Effector memory CD4-positive, alpha-beta T cell (primary cell): ENCODE results near the gene GALNT2.

Experiments
- DNase-seq, 3 donors: peaks; one replicate each; pipeline ENCODE4 v3.0.0-alpha.2; 2020
- H3K27ac ChIP-seq: 2 replicates; pipeline ENCODE4 v1.7.0; 2013; ENCODE audit warnings: mild to moderate bottlenecking, low read length, moderate library complexity; ENCODE audit not compliant: insufficient read depth, poor library complexity, severe bottlenecking
- H3K27me3 ChIP-seq: replicated peaks from 2 replicates; pipeline ENCODE4 v1.7.0; 2013; ENCODE audit warnings: mild to moderate bottlenecking, low read length; ENCODE audit not compliant: insufficient read depth, control insufficient read depth, poor library complexity, severe bottlenecking
- H3K36me3 ChIP-seq: 2 replicates; pipeline ENCODE4 v1.7.0; 2013; ENCODE audit warnings: mild to moderate bottlenecking, low read length, moderate library complexity; ENCODE audit not compliant: control insufficient read depth, insufficient read depth
- H3K4me1 ChIP-seq: 2 replicates; pipeline ENCODE4 v1.7.0; 2013; ENCODE audit warnings: low read length, mild to moderate bottlenecking; ENCODE audit not compliant: control insufficient read depth, insufficient read depth, poor library complexity, severe bottlenecking
- H3K4me3 ChIP-seq: 2 replicates; pipeline ENCODE4 v1.7.0; 2013; ENCODE audit warnings: low read length, low read depth, mild to moderate bottlenecking; ENCODE audit not compliant: insufficient read depth, poor library complexity, severe bottlenecking
- H3K9me3 ChIP-seq: 2 replicates; pipeline ENCODE4 v1.7.0; 2013; ENCODE audit warnings: mild to moderate bottlenecking, low read length, moderate library complexity; ENCODE audit not compliant: control insufficient read depth

Gene GALNT2

DNA sequence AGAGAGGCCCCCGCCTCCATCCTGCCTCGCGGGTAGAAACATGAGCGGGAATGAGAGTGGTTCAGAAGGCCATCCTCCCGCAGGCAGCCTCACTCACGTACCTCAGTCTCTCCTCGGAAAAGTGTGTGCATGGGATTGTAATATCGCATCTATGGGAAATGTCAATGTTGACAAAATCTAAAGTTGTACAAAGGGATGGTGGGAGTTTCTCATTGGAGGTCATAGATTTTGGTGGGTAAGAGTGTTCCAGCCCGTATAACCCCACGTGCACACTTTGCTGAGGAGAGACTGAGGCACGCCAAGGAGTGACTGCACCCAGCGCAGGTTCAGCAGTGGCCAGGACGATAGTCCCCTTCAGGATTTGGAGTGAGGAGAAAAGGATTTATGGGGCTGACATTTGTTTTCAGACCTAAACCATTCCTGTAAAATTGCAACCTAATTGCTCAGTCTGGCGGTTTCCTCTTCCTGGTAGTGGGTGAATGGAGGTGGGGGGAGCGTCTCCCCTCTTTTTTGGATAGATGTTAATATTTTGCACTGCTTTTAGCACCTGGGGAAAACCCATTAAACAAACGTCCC lies 59.6 kb downstream of the GALNT2 start:
- Histone ChIP-seq H3K4me3 (no peak overlapping the region), H3K9me3 (no peaks in the 10 kb centered on the region), H3K4me1 (peaks cover 6% of the 10 kb centered on the region), H3K36me3 (no peaks in the 10 kb centered on the region), H3K27ac (no peak overlapping the region), H3K27me3 (no peaks in the 10 kb centered on the region)
- DNase-seq, result no peak

DNA sequence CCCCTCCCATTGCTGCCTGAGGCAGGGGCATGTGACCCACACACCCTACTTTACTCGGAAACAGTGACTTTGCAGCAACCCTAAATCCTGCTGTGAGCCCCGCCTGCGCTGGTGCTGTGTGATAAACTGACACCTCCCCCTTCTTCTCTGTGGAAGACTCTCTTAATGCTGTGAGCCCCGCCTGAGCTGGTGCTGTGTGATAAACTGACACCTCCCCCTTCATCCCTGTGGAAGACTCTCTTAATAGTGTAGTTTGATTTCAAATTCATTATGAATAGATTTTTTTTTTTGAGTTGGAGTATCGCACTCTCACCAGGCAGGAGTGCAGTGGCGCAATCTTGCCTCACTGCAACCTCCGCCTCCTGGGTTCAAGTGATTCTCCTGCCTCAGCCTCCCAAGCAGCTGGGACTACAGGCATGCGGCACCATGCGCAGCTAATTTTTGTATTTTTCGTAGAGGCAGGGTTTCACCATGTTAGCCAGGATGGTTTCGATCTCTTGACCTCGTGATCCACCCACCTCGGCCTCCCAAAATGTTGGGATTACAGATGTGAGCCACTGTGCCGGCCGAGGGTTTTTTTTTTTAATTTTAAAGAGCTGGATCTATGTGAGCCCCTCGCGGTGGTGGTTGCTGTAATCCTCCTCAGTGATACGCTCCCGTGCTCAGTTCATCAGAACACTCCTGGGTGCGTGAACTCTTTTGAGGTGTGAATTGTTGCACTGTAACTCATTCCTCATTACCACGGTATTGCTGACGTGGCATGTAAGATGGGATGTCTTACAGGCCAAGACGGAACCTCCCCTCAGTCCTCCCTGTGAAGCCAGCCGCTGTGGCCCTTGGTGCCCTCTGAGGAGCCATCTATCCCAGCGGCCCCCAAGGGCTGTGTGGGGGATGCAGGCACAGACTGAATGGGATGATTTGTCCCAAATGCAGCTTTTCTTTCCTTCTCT lies 60.3 kb downstream of the GALNT2 start:
- Histone ChIP-seq H3K27me3 (no peaks in the 10 kb centered on the region), H3K9me3 (no peaks in the 10 kb centered on the region), H3K4me1 (peaks cover 6% of the 10 kb centered on the region), H3K4me3 (no peak overlapping the region), H3K36me3 (no peaks in the 10 kb centered on the region), H3K27ac (no peak overlapping the region)
- no peak for DNase-seq

GRCh38 chr1:230128569-230129285 lies 61.7 kb downstream of the GALNT2 start:
- Histone ChIP-seq H3K9me3 (no peaks in the 10 kb centered on the region), H3K4me3 (no peak overlapping the region), H3K36me3 (no peaks in the 10 kb centered on the region), H3K4me1 (peaks cover 6% of the 10 kb centered on the region), H3K27ac (no peak overlapping the region), H3K27me3 (no peaks in the 10 kb centered on the region)
- DNase-seq, result no peak

- DNase-seq, result no peak
Observed at GRCh38 chr1:230129341-230129740, 62.3 kb downstream of the GALNT2 start.

GRCh38 chr1:230130172-230130944 lies 63.3 kb downstream of the GALNT2 start:
- H3K4me3 ChIP-seq, result no peak overlapping the region
- no peaks in the 10 kb centered on the region for H3K27me3 ChIP-seq
- no peak for DNase-seq
- peaks cover 6% of the 10 kb centered on the region for H3K4me1 ChIP-seq
- H3K9me3 ChIP-seq, result no peaks in the 10 kb centered on the region
- H3K27ac ChIP-seq, result no peak overlapping the region
- H3K36me3 ChIP-seq, result no peaks in the 10 kb centered on the region

More at GRCh38 chr1:230129341-230129740, 62.3 kb downstream of the GALNT2 start:
- Histone ChIP-seq H3K4me1 (peaks cover 6% of the 10 kb centered on the region), H3K27me3 (no peaks in the 10 kb centered on the region), H3K27ac (no peak overlapping the region), H3K9me3 (no peaks in the 10 kb centered on the region), H3K4me3 (no peak overlapping the region), H3K36me3 (no peaks in the 10 kb centered on the region)

DNA sequence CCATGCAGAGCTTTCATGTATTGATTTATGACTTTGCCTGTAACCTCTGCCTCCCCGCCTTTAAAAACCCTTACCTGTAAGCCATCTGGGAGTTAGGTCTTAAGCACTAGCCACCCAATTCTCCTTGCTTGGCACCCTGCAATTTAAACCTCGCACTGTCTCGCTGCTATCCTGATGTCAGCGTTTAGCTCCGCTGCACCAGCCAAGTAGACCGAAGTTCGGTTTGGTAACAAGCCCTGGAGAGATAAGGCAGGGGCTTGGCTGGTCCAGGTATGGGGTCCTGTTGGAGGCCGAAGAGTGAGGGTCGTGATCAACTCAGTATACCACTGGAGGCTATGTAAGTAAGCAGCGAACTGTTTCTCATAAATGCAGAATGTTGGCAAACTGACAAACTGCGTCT lies 64.4 kb downstream of the GALNT2 start:
- no peaks in the 10 kb centered on the region for H3K27me3 ChIP-seq
- peaks cover 5% of the 10 kb centered on the region for H3K4me1 ChIP-seq
- no peaks in the 10 kb centered on the region for H3K9me3 ChIP-seq
- DNase-seq, result no peak
- no peak overlapping the region for H3K27ac ChIP-seq
- no peaks in the 10 kb centered on the region for H3K36me3 ChIP-seq
- H3K4me3 ChIP-seq, result no peak overlapping the region

- no peaks in the 10 kb centered on the region for H3K4me1 ChIP-seq
- no peak overlapping the region for H3K4me3 ChIP-seq
- no peaks in the 10 kb centered on the region for H3K27me3 ChIP-seq
- no peaks in the 10 kb centered on the region for H3K9me3 ChIP-seq
- DNase-seq, result no peak
- H3K27ac ChIP-seq, result no peak overlapping the region
- H3K36me3 ChIP-seq, result no peaks in the 10 kb centered on the region
Observed at GRCh38 chr1:230132758-230133157, 65.7 kb downstream of the GALNT2 start.

DNA sequence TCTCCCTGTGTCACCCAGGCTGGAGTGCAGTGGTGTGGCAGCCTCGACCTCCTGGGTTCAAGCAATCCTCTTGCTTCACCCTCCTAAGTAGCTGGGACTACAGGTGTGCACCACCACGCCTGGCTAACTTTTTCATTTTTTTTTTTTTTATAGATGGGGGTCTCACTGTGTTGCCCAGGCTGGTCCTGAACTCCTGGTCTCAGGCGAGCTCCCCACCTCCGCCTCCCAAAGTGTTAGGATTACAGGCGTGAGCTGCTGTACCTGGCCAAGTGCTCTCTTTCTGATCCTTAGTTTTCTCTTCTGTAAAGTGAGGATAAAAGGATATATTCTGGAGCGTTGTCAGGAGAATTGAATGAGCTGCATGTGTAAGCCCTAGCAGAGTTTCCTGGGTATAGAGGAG lies 68.7 kb downstream of the GALNT2 start:
- Histone ChIP-seq H3K4me1 (no peaks in the 10 kb centered on the region), H3K9me3 (no peaks in the 10 kb centered on the region), H3K27me3 (no peaks in the 10 kb centered on the region), H3K36me3 (no peaks in the 10 kb centered on the region), H3K27ac (no peak overlapping the region), H3K4me3 (no peak overlapping the region)
- DNase-seq, result no peak

GRCh38 chr1:230136453-230137336 lies 69.7 kb downstream of the GALNT2 start:
- Histone ChIP-seq H3K4me3 (no peak overlapping the region), H3K9me3 (no peaks in the 10 kb centered on the region), H3K27me3 (no peaks in the 10 kb centered on the region), H3K4me1 (no peaks in the 10 kb centered on the region), H3K36me3 (no peaks in the 10 kb centered on the region), H3K27ac (no peak overlapping the region)
- DNase-seq, result no peak
